SK-N-SH (cell line): ENCODE measurements around the gene RHBDF2. TPM values are rescaled to one million over a fixed set of nuclear protein-coding genes. Genes with fewer than 3 reads are reported as not detected.

Source experiments
- CTCF ChIA-PET: fragments of 300-600, 350-600 bp; formaldehyde crosslinking; extraction: SDS; loops from one replicate; lab custom pipeline; 2021; lab: Yijun Ruan, JAX
- POLR2A ChIA-PET: fragments of 350-600 bp; sonication (Branson Sonifier 250); formaldehyde crosslinking; extraction: SDS; loops from one replicate; lab custom pipeline; 2020; ENCODE audit warnings: antibody characterized with exemption, inconsistent platforms; lab: Yijun Ruan, JAX
- DNase-seq: peaks from one replicate; pipeline ENCODE4 v3.0.0; 2012
- H2AFZ ChIP-seq: fragments of 200-600 bp; sonication (generic); 2 replicates; pipeline ENCODE4 v1.8.1; 2016; ENCODE audit warnings: antibody characterized with exemption, mild to moderate bottlenecking, low read depth
- H3F3A ChIP-seq: fragments of 200-600 bp; sonication (generic); replicated peaks from 2 replicates; pipeline ENCODE3; 2016; ENCODE audit warnings: antibody characterized with exemption, mild to moderate bottlenecking; ENCODE audit not compliant: insufficient read depth
- H3K27ac ChIP-seq, 2 experiments: fragments of 200-500 bp in 1 of 2; fragments of 200-600 bp in 1 of 2; sonication (Bioruptor generic) in 1 of 2; sonication (generic), shearing (Covaris generic) in 1 of 2; 2 replicates each; pipeline versions ENCODE4 v1.5.1 to v1.6.1; 2014 to 2016; ENCODE audit warnings: low read depth in 2 of 2, inconsistent platforms in 1 of 2, low read length in 1 of 2, mild to moderate bottlenecking in 1 of 2, mixed read lengths in 1 of 2
- H3K27me3 ChIP-seq: fragments of 200-600 bp; sonication (generic), shearing (Covaris generic); 2 replicates; pipeline ENCODE4 v1.6.1; 2016; ENCODE audit warnings: mixed run types; ENCODE audit not compliant: insufficient read depth
- H3K36me3 ChIP-seq, 2 experiments: fragments of 200-500 bp in 1 of 2; fragments of 200-600 bp in 1 of 2; sonication (Bioruptor generic) in 1 of 2; sonication (generic) in 1 of 2; replicated peaks in 1 of 2; 2 replicates each; pipeline versions ENCODE3 to v1.5.1; 2014 to 2016; ENCODE audit warnings: low read length in 1 of 2, mild to moderate bottlenecking in 1 of 2; ENCODE audit not compliant: insufficient read depth in 2 of 2, control insufficient read depth in 1 of 2
- H3K4me1 ChIP-seq, 2 experiments: fragments of 200-500 bp in 1 of 2; fragments of 200-600 bp in 1 of 2; sonication (Bioruptor generic) in 1 of 2; sonication (generic), shearing (Covaris generic) in 1 of 2; 2 replicates each; pipeline versions ENCODE4 v1.5.1 to v1.6.1; 2014 to 2016; ENCODE audit warnings: low read depth in 1 of 2, low read length in 1 of 2, mixed run types in 1 of 2; ENCODE audit not compliant: insufficient read depth in 2 of 2, control insufficient read depth in 1 of 2
- H3K4me2 ChIP-seq: fragments of 200-600 bp; sonication (generic), shearing (Covaris generic); 2 replicates; pipeline ENCODE4 v1.6.1; 2017; ENCODE audit warnings: mixed run types
- H3K4me3 ChIP-seq, 2 experiments: fragments of 200-500 bp in 1 of 2; fragments of 200-600 bp in 1 of 2; sonication (Bioruptor generic) in 1 of 2; sonication (generic), shearing (Covaris generic) in 1 of 2; 2 replicates each; pipeline versions ENCODE4 v1.5.1 to v1.8.1; 2014 to 2016; ENCODE audit warnings: low read depth in 2 of 2, inconsistent platforms in 1 of 2, low read length in 1 of 2, mild to moderate bottlenecking in 1 of 2, mixed read lengths in 1 of 2, moderate library complexity in 1 of 2
- H3K79me2 ChIP-seq: fragments of 200-600 bp; sonication (generic); 2 replicates; pipeline ENCODE4 v1.8.1; 2017; ENCODE audit warnings: mild to moderate bottlenecking; ENCODE audit not compliant: insufficient read depth
- H3K9ac ChIP-seq: fragments of 200-600 bp; sonication (generic); 2 replicates; pipeline ENCODE4 v1.6.1; 2017; ENCODE audit warnings: mixed run types
- H3K9me2 ChIP-seq: fragments of 200-600 bp; sonication (generic); 2 replicates; pipeline ENCODE4 v1.6.1; 2017; ENCODE audit warnings: mixed run types
- H3K9me3 ChIP-seq: fragments of 200-600 bp; sonication (generic); 2 replicates; pipeline ENCODE4 v1.6.1; 2017; ENCODE audit warnings: mixed run types, mild to moderate bottlenecking, moderate library complexity
- H4K20me1 ChIP-seq: fragments of 200-600 bp; sonication (generic); 2 replicates; pipeline ENCODE4 v1.6.1; 2017; ENCODE audit warnings: mild to moderate bottlenecking, mixed run types; ENCODE audit not compliant: insufficient read depth
- CHD2 ChIP-seq: fragments of 150-350 bp; IDR thresholded peaks from 2 replicates; pipeline ENCODE4 v1.6.1; 2018; ENCODE audit warnings: low read length; ENCODE audit not compliant: partially characterized antibody
- EZH2phosphoT487 ChIP-seq: fragments of 200-600 bp; sonication (generic); IDR thresholded peaks from 2 replicates; pipeline ENCODE4 v1.6.1; 2017; ENCODE audit warnings: low read depth, mixed run types, mild to moderate bottlenecking, antibody characterized with exemption, moderate library complexity, borderline replicate concordance
- FOXJ3 ChIP-seq: sonication (generic); formaldehyde crosslinking; IDR thresholded peaks from 2 replicates; pipeline ENCODE4 v1.5.1; 2020; ENCODE audit warnings: mild to moderate bottlenecking, missing genetic modification reagents
- JUND ChIP-seq: IDR thresholded peaks from 2 replicates; pipeline ENCODE4 v1.4.0; 2012
- RAD21 ChIP-seq: IDR thresholded peaks from 2 replicates; pipeline ENCODE4 v1.6.1; 2012; ENCODE audit warnings: mild to moderate bottlenecking, low read length
- RFX5 ChIP-seq: IDR thresholded peaks from 2 replicates; pipeline ENCODE4 v1.6.1; 2012; ENCODE audit warnings: mild to moderate bottlenecking, improper control_type of control experiment, low read length
- RXRA ChIP-seq: IDR thresholded peaks from 2 replicates; pipeline ENCODE4 v1.4.0; 2012; ENCODE audit warnings: low read depth, mild to moderate bottlenecking, borderline replicate concordance
- SIN3A ChIP-seq: IDR thresholded peaks from 2 replicates; pipeline ENCODE4 v1.6.1; 2012; ENCODE audit warnings: low read depth, mild to moderate bottlenecking, low read length, moderate library complexity, borderline replicate concordance
- SMC3 ChIP-seq: IDR thresholded peaks from 2 replicates; pipeline ENCODE4 v1.6.1; 2012; ENCODE audit warnings: low read depth, low read length, improper control_type of control experiment
- TAF1 ChIP-seq: IDR thresholded peaks from 2 replicates; pipeline ENCODE4 v1.6.1; 2012; ENCODE audit warnings: low read depth, mild to moderate bottlenecking, low read length, moderate library complexity, borderline replicate concordance
- YY1 ChIP-seq: IDR thresholded peaks from 2 replicates; pipeline ENCODE4 v1.4.0; 2012; ENCODE audit warnings: low read depth, mild to moderate bottlenecking
- WGBS: methylation state at CpG from one replicate; pipeline ENCODE4 v1.1.6; 2017; ENCODE audit warnings: low lambda C conversion rate; 5-methylcytosine and 5-hydroxymethylcytosine counted together
- polyA plus RNA-seq, 3 experiments: library from polyadenylated mRNA; depleted of rRNA; stranded (reverse); fragments of >200 nt; gene quantifications; 2 replicates each; pipeline ENCODE4 v1.2.3, GENCODE V29; 2012
- TF ChIP-seq, protein P1 (sequence below): fragments of 150-350 bp; IDR thresholded peaks from 2 replicates; pipeline ENCODE4 v1.6.1; 2017; ENCODE audit warnings: antibody characterized with exemption, low read length, low read depth, borderline replicate concordance
- TF ChIP-seq, protein P2 (sequence below): fragments of 150-350 bp; IDR thresholded peaks from 2 replicates; pipeline ENCODE4 v1.6.1; 2016; ENCODE audit warnings: mild to moderate bottlenecking, low read depth, low read length

Gene RHBDF2
- polyA plus RNA-seq, 1 of the 3 experiments (the other 2 are of a cell fraction), result 16.1 TPM

DNA sequence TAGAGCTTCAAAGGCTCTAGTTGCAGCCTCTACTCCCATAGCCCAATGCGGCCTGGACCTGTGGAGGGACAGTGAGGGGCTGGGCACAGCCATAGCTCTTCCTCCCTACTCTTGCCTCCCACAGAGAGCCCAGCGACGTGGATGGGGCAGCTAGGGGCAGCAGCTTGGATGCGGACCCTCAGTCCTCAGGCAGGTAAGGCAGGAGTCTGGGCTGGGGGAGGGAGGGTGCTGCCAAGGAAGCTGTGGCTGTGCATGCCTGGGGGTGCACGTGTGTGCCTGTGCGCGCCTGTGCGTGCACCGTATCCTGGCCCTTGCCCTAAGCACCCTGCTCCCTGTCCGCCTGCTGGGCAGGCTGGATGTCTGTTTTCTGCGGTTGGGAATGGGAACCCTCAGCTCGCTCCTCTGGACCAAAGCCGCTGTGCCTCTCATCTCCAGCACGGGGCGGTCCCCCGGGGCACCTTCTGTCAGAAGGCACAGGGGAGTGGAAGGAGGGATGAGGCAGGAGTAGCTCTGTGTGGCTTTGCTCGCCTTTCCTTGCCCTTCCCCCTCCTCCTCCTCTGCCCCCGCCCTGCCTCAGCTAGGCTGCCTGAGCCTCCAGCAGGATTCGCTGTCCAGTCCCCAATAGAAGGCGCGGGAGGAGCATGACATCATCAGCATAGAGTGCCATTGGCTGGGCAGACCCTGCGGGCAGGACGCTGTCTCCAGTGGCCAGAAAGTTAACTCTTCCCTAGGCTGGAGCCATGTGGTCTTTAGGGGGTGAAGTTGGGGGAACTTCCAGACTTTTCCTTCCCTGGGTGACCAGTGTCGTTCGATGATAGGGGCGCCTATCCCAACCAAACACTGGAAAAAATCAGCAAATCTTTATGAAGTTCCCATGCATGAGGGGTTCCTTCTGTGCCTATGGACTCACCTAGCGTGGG is 39.4 kb upstream of the RHBDF2 start (continued):
- no peak for TF ChIP-seq SIN3A
- no peak for TF ChIP-seq JUND
- TF ChIP-seq RXRA, result no peak
- TF ChIP-seq, protein P1, sequence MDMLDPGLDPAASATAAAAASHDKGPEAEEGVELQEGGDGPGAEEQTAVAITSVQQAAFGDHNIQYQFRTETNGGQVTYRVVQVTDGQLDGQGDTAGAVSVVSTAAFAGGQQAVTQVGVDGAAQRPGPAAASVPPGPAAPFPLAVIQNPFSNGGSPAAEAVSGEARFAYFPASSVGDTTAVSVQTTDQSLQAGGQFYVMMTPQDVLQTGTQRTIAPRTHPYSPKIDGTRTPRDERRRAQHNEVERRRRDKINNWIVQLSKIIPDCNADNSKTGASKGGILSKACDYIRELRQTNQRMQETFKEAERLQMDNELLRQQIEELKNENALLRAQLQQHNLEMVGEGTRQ, result no peak
- TF ChIP-seq TAF1, result peak; percentile 45
- peak; percentile 96 for TF ChIP-seq CHD2
- no peak; the same call in 1 of the 2 replicates for TF ChIP-seq SMC3
- peak; percentile 13; the same call in 1 of the 2 replicates for TF ChIP-seq RAD21
- TF ChIP-seq EZH2phosphoT487, result no peak
- TF ChIP-seq YY1, result no peak
- TF ChIP-seq, protein P2, sequence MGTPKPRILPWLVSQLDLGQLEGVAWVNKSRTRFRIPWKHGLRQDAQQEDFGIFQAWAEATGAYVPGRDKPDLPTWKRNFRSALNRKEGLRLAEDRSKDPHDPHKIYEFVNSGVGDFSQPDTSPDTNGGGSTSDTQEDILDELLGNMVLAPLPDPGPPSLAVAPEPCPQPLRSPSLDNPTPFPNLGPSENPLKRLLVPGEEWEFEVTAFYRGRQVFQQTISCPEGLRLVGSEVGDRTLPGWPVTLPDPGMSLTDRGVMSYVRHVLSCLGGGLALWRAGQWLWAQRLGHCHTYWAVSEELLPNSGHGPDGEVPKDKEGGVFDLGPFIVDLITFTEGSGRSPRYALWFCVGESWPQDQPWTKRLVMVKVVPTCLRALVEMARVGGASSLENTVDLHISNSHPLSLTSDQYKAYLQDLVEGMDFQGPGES, result no peak

DNA sequence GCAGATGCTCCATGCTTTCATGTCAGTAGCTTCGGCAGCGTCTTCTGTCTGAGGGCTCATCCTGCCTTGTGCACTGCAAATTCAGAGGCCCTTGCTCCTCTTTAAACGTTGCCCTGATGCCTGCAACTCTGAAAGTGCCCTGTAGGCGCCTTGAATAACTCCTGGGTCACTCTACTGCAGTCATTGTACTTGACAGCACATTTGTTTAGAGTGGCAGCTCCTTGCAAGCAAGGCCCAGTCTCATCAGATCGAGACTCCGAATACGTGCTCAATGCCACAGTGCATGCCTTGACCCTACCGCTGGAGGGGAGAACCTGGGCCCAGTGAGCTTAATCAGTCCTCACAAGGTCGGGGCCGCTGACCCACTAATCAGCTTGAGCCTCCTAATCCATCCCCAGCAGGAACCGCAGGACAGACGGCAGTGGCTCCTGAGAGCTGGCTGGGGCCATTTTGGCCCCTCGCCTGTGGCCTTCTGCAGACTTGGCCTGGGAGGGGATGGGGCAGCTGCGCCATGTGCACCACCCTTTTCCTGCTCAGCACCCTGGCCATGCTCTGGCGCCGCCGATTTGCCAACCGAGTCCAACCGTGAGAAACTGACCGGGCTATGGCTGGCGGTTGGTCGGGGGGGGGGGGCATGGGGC is 38.5 kb upstream of the RHBDF2 start, which contains the start of gene PRCD:
Gene PRCD (plus strand): TSS at position 414 of the 641 bp plus-strand sequence. CDS start 98 bp downstream, at position 512.
- Histone ChIP-seq H3K4me1 (peaks cover 10 to 88% of the 10 kb centered on the region in 2 experiments; a peak in 3 of 4 replicates), H3K9me3 (no peaks in the 10 kb centered on the region), H3K36me3 (no peaks in the 10 kb centered on the region), H3K9me2 (no peaks in the 10 kb centered on the region), H3K4me2 (peak within 1 kb of the TSS; percentile 57), H3K9ac (no peak within 1 kb of the TSS), H3K27me3 (peaks cover 46% of the 10 kb centered on the region), H3F3A (peaks cover 3% of the 10 kb centered on the region), H3K4me3 (peak within 1 kb of the TSS; percentile 37 to 41), H3K79me2 (no peaks in the 10 kb centered on the region), H3K27ac (peak within 1 kb of the TSS in 1 of 2 experiments; percentile 99; a peak in 2 of 4 replicates), H4K20me1 (no peaks in the 10 kb centered on the region), H2AFZ (peak within 1 kb of the TSS; percentile 75; the same call in 1 of the 2 replicates)
- no peak for TF ChIP-seq RFX5
- no peak for TF ChIP-seq RAD21
- TF ChIP-seq, protein P1, result no peak
- 0 out of 2 replicates have a peak, but pooled peaks have one; percentile 24 for TF ChIP-seq FOXJ3
- DNase-seq, result peak; percentile 35
- ChIA-PET CTCF (interaction anchor here (0.9 to 15.7 kb wide), 8 partner anchors 7 to 158 kb away, joined by 3 to 679 read pairs (median 6); partner anchors contain the start of gene CYGB), POLR2A (interaction anchor here (1.2 to 2.1 kb wide), 6 partner anchors 10 to 549 kb away, joined by 3 to 34 read pairs (median 6); no protein-coding TSS in a partner anchor)
- 88% methylated on average over 19 of the region's 22 CpGs for WGBS
